Measurements from ENCODE around the gene MORC2. TPM values are rescaled to one million over a fixed set of nuclear protein-coding genes. Genes with fewer than 3 reads are reported as not detected.

MORC2 gene
- total and polyA plus RNA-seq, 10 of the 15 experiments (the other 5 are each of a cell fraction or from before 2014, with no cell fraction given): 1.7 to 16.3 (median 9.0) TPM

DNA sequence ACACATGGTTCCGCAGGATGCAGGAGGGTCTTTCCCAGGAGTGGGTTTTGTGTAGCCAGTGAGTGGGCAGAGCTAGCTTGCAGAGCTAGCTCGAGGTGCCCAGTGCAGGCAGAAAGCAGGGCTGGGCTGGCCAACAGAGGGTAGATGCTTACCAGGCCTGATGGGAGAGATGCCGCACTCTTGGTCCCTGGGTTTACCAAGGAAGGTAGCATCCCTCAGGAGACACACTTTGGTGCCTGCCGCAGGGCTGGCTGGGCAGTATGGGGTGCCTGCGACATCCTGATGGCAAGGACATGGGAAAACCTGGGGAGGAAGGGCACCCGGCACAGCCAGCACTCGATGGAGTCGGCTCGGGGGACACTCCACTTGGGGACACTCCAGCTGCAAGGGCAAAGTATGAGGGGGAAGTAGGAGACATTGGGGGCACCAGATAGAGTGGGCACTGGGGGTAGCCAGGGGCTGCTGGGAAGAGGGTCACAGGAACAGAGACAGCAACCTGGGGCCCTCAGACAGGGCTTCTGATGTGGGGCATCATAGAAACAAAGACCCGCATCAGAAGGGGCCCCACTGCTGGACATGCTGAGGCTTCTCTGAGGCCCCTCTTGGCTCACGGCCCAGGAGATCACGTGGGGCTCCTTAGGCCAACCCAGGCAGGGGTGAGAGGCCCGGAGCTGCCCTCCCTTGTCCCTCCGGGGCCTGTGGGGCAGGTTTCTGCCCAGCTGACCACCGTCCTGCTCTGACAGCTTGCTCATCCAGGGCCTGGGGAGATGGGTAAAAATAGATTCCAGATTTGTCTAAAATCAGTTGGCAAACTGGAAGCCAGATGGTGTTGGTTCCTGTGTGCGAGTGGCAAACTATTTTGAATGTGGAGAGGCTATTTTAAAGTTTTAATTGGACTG lies 89.8 kb downstream of the MORC2 start:
- TF ChIP-seq, protein P1, sequence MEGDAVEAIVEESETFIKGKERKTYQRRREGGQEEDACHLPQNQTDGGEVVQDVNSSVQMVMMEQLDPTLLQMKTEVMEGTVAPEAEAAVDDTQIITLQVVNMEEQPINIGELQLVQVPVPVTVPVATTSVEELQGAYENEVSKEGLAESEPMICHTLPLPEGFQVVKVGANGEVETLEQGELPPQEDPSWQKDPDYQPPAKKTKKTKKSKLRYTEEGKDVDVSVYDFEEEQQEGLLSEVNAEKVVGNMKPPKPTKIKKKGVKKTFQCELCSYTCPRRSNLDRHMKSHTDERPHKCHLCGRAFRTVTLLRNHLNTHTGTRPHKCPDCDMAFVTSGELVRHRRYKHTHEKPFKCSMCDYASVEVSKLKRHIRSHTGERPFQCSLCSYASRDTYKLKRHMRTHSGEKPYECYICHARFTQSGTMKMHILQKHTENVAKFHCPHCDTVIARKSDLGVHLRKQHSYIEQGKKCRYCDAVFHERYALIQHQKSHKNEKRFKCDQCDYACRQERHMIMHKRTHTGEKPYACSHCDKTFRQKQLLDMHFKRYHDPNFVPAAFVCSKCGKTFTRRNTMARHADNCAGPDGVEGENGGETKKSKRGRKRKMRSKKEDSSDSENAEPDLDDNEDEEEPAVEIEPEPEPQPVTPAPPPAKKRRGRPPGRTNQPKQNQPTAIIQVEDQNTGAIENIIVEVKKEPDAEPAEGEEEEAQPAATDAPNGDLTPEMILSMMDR (IDR thresholded peaks at IDR 0.05 in 2 of 3, conservative IDR thresholded peaks at IDR 0.05 in 1 of 3; ENCODE audit: control insufficient read depth in 2 of 3, extremely low read depth in 1 of 3, insufficient read depth in 1 of 3, low read depth in 3 of 3, low read length in 3 of 3): no peak
- peak; percentile 45 for TF ChIP-seq USF1 (IDR thresholded peaks at IDR 0.05; ENCODE audit: borderline replicate concordance, extremely low read length, insufficient read depth, low read depth, low read length)
- TF ChIP-seq POLR2A (IDR thresholded peaks at IDR 0.05; ENCODE audit: low read depth, low read length): no peak
- TF ChIP-seq POU2F2 (IDR thresholded peaks at IDR 0.05; ENCODE audit: borderline replicate concordance, low read depth, low read length): no peak
- TF ChIP-seq SUPT20H (IDR thresholded peaks at IDR 0.05; ENCODE audit: borderline replicate concordance, control insufficient read depth, low read depth, low read length): no peak
- Histone ChIP-seq H3K9ac (ENCODE audit: control insufficient read depth, insufficient read depth, low read length) (no peak overlapping the region), H4K20me1 (ENCODE audit: control insufficient read depth, insufficient read depth) (no peaks in the 10 kb centered on the region), H3K4me2 (ENCODE audit: control insufficient read depth, insufficient read depth) (no peak overlapping the region), H3K79me2 (ENCODE audit: control insufficient read depth, insufficient read depth, low read length) (no peaks in the 10 kb centered on the region), H2AFZ (ENCODE audit: control insufficient read depth, low read depth, low read length) (no peak overlapping the region), H3K9me3 (replicated peaks; ENCODE audit: control insufficient read depth, insufficient read depth, low read length) (no peaks in the 10 kb centered on the region), H3K27me3 (replicated peaks in 1 of 2; ENCODE audit: control insufficient read depth in 2 of 2, insufficient read depth in 2 of 2, low read length in 1 of 2) (no peaks in the 10 kb centered on the region), H3K27ac (ENCODE audit: control insufficient read depth, insufficient read depth) (no peak overlapping the region), H3K36me3 (ENCODE audit: control insufficient read depth in 2 of 2, insufficient read depth in 2 of 2, low read length in 1 of 2) (no peaks in the 10 kb centered on the region), H3K4me3 (no peak overlapping the region), H3K4me1 (ENCODE audit: control insufficient read depth, insufficient read depth, low read length) (no peaks in the 10 kb centered on the region)
- WGBS (ENCODE audit: insufficient coverage, insufficient replicate concordance, low lambda C conversion rate, missing lambda C conversion rate): 30% methylated on average over 16 of the region's 16 CpGs
- ChIA-PET RAD21 (ENCODE audit: unreplicated experiment) (no interaction called here), SMC1A (ENCODE audit: uncharacterized antibody, unreplicated experiment) (interaction anchor here (0.6 kb wide), 1 partner anchor 66 kb away, joined by 3 read pairs; no protein-coding TSS in a partner anchor), CTCF (interaction anchor here (1.4 kb wide), 1 partner anchor 12 kb away, joined by 4 read pairs; no protein-coding TSS in a partner anchor), POLR2A (no interaction called here)
- intact Hi-C loops (cut with micrococcal nuclease; ENCODE audit: unreplicated experiment): no loop called here
- in situ Hi-C loops (cut with MboI): no loop called here
- no peak for DNase-seq (ENCODE audit: low read depth, low spot score)
- no TSS peak for BruUV-seq (replicated peaks)
- no peak for ATAC-seq
- no peak for FAIRE-seq

Measured in GM12878 (cell line).